GM12873 (cell line): ENCODE data around the gene SPAG5.

ENCODE experiments used
- TF ChIP-seq, protein P1 (sequence below): IDR thresholded peaks from 2 replicates; pipeline ENCODE4 v1.5.1; 2012; ENCODE audit warnings: low read depth, mild to moderate bottlenecking, moderate library complexity, low read length, control low read depth; ENCODE audit not compliant: insufficient read depth; ENCODE audit errors: missing control alignments

SPAG5 gene, protein sequence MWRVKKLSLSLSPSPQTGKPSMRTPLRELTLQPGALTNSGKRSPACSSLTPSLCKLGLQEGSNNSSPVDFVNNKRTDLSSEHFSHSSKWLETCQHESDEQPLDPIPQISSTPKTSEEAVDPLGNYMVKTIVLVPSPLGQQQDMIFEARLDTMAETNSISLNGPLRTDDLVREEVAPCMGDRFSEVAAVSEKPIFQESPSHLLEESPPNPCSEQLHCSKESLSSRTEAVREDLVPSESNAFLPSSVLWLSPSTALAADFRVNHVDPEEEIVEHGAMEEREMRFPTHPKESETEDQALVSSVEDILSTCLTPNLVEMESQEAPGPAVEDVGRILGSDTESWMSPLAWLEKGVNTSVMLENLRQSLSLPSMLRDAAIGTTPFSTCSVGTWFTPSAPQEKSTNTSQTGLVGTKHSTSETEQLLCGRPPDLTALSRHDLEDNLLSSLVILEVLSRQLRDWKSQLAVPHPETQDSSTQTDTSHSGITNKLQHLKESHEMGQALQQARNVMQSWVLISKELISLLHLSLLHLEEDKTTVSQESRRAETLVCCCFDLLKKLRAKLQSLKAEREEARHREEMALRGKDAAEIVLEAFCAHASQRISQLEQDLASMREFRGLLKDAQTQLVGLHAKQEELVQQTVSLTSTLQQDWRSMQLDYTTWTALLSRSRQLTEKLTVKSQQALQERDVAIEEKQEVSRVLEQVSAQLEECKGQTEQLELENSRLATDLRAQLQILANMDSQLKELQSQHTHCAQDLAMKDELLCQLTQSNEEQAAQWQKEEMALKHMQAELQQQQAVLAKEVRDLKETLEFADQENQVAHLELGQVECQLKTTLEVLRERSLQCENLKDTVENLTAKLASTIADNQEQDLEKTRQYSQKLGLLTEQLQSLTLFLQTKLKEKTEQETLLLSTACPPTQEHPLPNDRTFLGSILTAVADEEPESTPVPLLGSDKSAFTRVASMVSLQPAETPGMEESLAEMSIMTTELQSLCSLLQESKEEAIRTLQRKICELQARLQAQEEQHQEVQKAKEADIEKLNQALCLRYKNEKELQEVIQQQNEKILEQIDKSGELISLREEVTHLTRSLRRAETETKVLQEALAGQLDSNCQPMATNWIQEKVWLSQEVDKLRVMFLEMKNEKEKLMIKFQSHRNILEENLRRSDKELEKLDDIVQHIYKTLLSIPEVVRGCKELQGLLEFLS

DNA sequence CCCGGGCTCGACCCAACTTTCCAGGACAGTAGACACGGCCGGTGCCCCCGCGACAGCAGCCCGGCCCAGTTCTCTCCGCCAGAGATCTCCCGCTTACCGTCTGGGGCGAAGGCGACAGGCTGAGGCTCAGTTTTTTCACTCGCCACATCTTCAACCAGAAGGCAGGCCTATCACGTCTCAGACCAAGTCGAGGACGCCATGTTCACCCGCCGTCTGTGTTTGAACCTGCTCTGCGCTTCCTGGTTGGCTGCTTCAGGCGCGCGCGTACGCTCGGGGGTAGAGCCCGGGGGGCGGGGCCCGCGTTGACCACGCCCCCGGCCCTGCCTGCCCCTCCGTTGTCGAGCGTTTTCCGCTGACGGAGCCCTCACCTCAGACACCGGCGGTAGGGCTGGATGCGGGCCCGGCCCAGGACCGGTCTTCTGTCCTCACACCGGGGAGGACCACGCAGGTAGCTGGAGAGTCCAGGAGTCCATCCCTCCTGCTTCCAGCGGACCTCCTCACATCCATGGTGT is at the start of gene SPAG5:
Gene SPAG5, minus strand, starts transcription at position 227 of the 512 bp plus-strand sequence. Its CDS starts 79 bp downstream, at position 148.
- TF ChIP-seq, protein P1, sequence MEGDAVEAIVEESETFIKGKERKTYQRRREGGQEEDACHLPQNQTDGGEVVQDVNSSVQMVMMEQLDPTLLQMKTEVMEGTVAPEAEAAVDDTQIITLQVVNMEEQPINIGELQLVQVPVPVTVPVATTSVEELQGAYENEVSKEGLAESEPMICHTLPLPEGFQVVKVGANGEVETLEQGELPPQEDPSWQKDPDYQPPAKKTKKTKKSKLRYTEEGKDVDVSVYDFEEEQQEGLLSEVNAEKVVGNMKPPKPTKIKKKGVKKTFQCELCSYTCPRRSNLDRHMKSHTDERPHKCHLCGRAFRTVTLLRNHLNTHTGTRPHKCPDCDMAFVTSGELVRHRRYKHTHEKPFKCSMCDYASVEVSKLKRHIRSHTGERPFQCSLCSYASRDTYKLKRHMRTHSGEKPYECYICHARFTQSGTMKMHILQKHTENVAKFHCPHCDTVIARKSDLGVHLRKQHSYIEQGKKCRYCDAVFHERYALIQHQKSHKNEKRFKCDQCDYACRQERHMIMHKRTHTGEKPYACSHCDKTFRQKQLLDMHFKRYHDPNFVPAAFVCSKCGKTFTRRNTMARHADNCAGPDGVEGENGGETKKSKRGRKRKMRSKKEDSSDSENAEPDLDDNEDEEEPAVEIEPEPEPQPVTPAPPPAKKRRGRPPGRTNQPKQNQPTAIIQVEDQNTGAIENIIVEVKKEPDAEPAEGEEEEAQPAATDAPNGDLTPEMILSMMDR: no peak

DNA sequence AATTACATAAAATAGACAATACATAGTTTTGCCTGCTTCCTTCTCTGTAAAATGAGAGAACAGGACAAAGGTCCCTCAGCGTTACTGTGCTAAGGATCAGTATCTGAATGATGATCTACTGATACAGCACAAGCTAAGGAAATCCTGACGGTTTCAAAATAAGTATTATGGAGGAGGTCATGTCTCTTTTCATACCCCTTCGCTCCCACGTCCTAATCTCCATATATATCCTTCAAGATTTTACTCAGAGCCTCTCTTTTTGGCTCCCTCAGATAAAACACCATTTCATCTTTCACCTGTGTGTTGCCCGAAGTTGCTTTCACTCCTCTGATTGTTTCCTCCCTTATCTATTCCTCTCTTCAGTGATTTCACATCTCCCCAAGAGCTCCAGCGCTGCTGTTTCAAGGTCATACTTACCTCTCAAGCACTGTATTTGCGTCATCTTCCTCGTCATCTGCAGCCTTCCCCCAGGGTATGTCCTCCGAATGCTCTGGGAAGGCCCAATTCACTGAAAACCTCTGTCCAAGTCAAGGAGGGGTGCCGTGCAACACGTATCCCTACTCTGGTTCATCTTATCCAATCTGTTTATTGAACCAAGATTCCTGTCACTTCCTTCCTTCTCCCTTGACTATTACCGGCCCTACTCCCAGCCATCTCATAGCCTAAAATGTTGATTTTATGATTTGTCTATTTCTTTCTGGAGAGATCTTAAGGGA is 47.4 kb upstream of the SPAG5 start:
- TF ChIP-seq, protein P1: no peak

DNA sequence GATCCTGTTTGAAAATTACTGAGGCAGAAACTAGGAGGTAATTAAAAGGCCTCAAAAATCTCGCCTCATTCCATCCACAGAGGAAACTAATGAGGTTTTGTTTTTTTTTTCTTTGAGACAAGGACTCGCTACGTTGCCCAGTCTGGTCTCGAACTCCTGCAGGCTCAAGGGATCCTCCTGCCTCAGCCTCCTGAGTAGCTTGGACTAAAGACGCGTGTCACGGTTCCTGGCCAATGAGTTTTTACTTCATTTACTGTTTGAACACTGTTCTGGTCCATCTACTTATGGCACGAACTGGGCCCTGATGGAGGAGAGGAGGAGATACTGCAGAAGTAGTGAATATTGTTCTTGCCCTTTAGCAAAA is 46.7 kb upstream of the SPAG5 start:
- TF ChIP-seq, protein P1: no peak

DNA sequence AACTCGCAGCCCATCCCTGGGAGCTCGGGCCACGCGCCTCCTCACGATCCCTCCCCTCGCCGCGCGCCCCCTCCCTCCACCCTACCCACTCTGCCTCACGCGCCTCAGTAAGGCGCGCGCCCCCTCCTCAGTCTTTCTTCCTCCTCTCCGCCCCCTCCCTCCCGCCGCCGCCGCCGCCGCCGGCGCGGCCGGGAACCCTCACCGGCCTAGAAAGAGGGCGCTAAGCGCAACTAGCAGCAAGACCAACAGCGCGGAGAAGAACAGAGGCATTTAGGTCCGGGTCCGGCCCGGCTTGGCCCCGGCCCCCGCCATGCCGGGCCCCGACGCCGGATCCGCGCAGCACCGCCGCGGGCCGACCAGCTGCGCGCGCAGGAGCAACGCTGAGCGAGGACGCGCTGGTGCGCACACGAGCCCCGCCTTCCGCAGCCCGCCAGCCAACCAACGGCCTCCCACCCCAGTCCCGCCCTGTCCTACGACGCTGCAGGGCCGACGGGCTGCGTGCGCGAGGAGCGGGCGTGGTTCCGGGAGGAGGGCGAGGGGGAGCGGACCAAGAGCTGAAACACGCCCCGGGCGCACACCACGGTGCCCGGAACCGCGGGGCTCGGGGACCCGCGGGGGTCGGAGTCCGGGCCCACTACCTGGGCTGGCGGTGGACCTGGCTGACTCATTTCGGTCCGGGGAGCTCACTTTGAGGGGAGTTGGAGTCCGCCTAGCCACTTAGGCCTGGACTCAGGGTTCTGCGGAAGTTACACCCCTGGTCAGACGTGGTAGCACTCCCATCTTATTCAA is 46.2 kb upstream of the SPAG5 start, which contains the start of gene BLTP2:
Gene BLTP2, minus strand, starts transcription at position 372 of the 789 bp plus-strand sequence. Its CDS starts 102 bp downstream, at position 270.
- TF ChIP-seq, protein P1: no peak

DNA sequence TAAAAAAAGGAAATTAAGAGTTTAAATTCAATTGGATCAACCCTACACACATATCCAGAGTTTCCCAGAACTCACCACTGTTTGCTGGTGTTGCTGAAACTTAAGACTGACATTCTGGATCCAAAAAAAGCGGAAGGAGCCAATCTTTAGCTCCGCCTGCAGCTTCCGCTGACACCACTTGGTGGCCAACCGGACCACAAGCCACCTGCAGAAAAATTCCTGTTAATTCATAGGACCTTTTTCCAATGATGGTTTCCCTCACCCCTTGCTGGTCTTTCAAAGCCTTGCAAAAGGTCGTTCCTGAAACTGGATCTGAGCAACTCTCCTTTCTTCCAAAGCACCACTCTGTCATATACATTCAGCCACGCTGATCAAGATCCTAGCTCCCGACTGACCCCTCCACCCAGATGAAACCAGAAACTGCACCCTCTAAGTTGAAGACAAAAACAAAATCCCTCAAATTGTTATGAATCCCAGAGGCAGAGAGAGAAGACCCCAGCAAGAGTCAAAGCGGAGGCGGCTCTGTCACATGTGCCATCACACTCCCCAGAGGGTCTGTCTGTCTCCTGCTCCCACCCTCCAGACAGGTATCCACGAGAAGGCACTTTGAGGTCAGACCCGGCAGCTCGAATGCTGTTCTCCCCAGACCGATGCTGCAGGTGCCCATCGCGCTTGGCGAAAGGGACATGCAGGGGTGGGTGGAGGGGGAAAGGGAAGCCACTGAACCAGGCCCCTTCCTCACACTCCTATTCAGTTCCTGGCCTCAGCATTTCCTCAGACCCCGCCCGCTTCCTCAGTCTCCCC is 45.4 kb upstream of the SPAG5 start:
- TF ChIP-seq, protein P1: peak; percentile 74
